GM12892 (cell line): ENCODE measurements around the gene CISD1.

Experiments
- POLR2A ChIP-seq: IDR thresholded peaks from 2 replicates; pipeline ENCODE4 v1.6.1; 2011; ENCODE audit warnings: low read depth, low read length, control low read depth
- POLR2AphosphoS5 ChIP-seq: IDR thresholded peaks from 2 replicates; pipeline ENCODE4 v1.6.1; 2011; ENCODE audit warnings: low read depth, low read length, control low read depth
- TAF1 ChIP-seq: IDR thresholded peaks from 2 replicates; pipeline ENCODE4 v1.6.1; 2011; ENCODE audit warnings: low read depth, mild to moderate bottlenecking, control low read depth, low read length, borderline replicate concordance

GRCh38 chr10:58237014-58237834 is 31.7 kb upstream of the CISD1 start:
- TF ChIP-seq POLR2AphosphoS5 (no peak), POLR2A (no peak), TAF1 (no peak)
